Activated CD8-positive, alpha-beta memory T cell treated with anti-CD3 and anti-CD28 coated beads, Interleukin-2, amount 50 U/mL, for 1 hour (primary cell): ENCODE measurements around the gene MACROD2.

Source experiments
- DNase-seq: peaks from one replicate; pipeline ENCODE4 v3.0.0-alpha.2; 2020; ENCODE audit errors: extremely low read depth

MACROD2 gene

GRCh38 chr20:15848995-15849610, 1853.8 kb downstream of the MACROD2 start:
- DNase-seq = no peak

GRCh38 chr20:15851576-15852215, 1856.4 kb downstream of the MACROD2 start:
- DNase-seq = no peak

GRCh38 chr20:15854911-15855310, 1859.6 kb downstream of the MACROD2 start:
- no peak for DNase-seq

- DNase-seq = no peak
Observed at GRCh38 chr20:15857173-15857784, 1862.0 kb downstream of the MACROD2 start.

GRCh38 chr20:15859061-15859460, 1863.7 kb downstream of the MACROD2 start:
- DNase-seq = no peak

GRCh38 chr20:15860850-15861249, 1865.5 kb downstream of the MACROD2 start:
- DNase-seq = no peak

- DNase-seq = no peak
Observed at GRCh38 chr20:15862178-15862577, 1866.9 kb downstream of the MACROD2 start.

GRCh38 chr20:15863735-15864134, 1868.4 kb downstream of the MACROD2 start:
- DNase-seq = no peak

GRCh38 chr20:15865553-15865952, 1870.2 kb downstream of the MACROD2 start:
- DNase-seq = no peak

- DNase-seq = no peak
Observed at GRCh38 chr20:15866916-15867730, 1871.8 kb downstream of the MACROD2 start.

GRCh38 chr20:15867899-15868298, 1872.6 kb downstream of the MACROD2 start:
- no peak for DNase-seq

GRCh38 chr20:15875446-15875845, 1880.1 kb downstream of the MACROD2 start:
- DNase-seq = no peak

- DNase-seq = no peak
Observed at GRCh38 chr20:15882553-15882952, 1887.2 kb downstream of the MACROD2 start.

- no peak for DNase-seq
Observed at GRCh38 chr20:15886250-15886649, 1890.9 kb downstream of the MACROD2 start.

GRCh38 chr20:15887387-15887786, 1892.1 kb downstream of the MACROD2 start:
- no peak for DNase-seq

GRCh38 chr20:15889061-15889460, 1893.7 kb downstream of the MACROD2 start:
- no peak for DNase-seq

- DNase-seq = no peak
Observed at GRCh38 chr20:15889514-15890256, 1894.4 kb downstream of the MACROD2 start.

- no peak for DNase-seq
Observed at GRCh38 chr20:15890407-15890982, 1895.2 kb downstream of the MACROD2 start.

GRCh38 chr20:15895126-15895525, 1899.8 kb downstream of the MACROD2 start:
- no peak for DNase-seq

- DNase-seq = no peak
Observed at GRCh38 chr20:15895560-15896084, 1900.3 kb downstream of the MACROD2 start.

GRCh38 chr20:15899967-15900366, 1904.7 kb downstream of the MACROD2 start:
- DNase-seq = no peak
